GM12878 (cell line): ENCODE data around the gene HSD17B14. TPM values are rescaled to one million over a fixed set of nuclear protein-coding genes. Genes with fewer than 3 reads are reported as not detected.

Source experiments
- ATAC-seq: fragments of 200-7000 bp; cut with Tn5 transposase; 3 replicates; pipeline ENCODE4 v1.9.1; 2020; ENCODE audit warnings: mild to moderate bottlenecking, moderate library complexity
- BruUV-seq: library from RNA; stranded (reverse); fragments of 400-500 nt; replicated peaks from 2 replicates; lab custom pipeline; 2021; lab: Mats Ljungman, UMichigan
- CTCF ChIA-PET: fragments of 300-600 bp; sonication (Branson Sonifier 250); formaldehyde crosslinking; extraction: SDS; loops from one replicate; lab custom pipeline; 2021; ENCODE audit warnings: inconsistent platforms; lab: Yijun Ruan, JAX
- POLR2A ChIA-PET: fragments of 350-600 bp; formaldehyde crosslinking; extraction: SDS; loops from one replicate; lab custom pipeline; 2021; ENCODE audit warnings: inconsistent platforms; lab: Charles Lee
- RAD21 ChIA-PET: fragments of 300-600 bp; sonication (Branson Sonifier 250); formaldehyde crosslinking; loops from one replicate; lab custom pipeline; 2023; ENCODE audit warnings: antibody characterized with exemption; ENCODE audit not compliant: unreplicated experiment; lab: Charles Lee
- SMC1A ChIA-PET: fragments of 300-600 bp; sonication (Branson Sonifier 250); formaldehyde crosslinking; loops from one replicate; lab custom pipeline; 2023; ENCODE audit not compliant: unreplicated experiment, uncharacterized antibody; lab: Charles Lee
- DNase-seq: peaks from one replicate; pipeline ENCODE4 v3.0.0-alpha.2; 2011; ENCODE audit warnings: low read depth, low spot score
- FAIRE-seq: peaks from 3 replicates; lab custom pipeline; 2011; peaks lifted over from hg19 to GRCh38; lab: Jason Lieb, UNC
- H2AFZ ChIP-seq: 2 replicates; pipeline ENCODE4 v1.6.0; 2011; ENCODE audit warnings: low read depth, low read length, control low read depth; ENCODE audit not compliant: control insufficient read depth
- H3K27ac ChIP-seq: 2 replicates; pipeline ENCODE4 v1.5.1; 2011; ENCODE audit warnings: control low read depth; ENCODE audit not compliant: control insufficient read depth, insufficient read depth
- H3K27me3 ChIP-seq, 2 experiments: replicated peaks in 1 of 2; 2 replicates each; pipeline versions ENCODE4 v1.6.0 to v1.6.1; 2011; ENCODE audit warnings: low read length in 1 of 2; ENCODE audit not compliant: control insufficient read depth in 2 of 2, insufficient read depth in 2 of 2
- H3K36me3 ChIP-seq, 2 experiments: 2 replicates each; pipeline ENCODE4 v1.5.1; 2011; ENCODE audit warnings: low read length in 1 of 2; ENCODE audit not compliant: control insufficient read depth in 2 of 2, insufficient read depth in 2 of 2
- H3K4me1 ChIP-seq: 2 replicates; pipeline ENCODE4 v1.6.1; 2011; ENCODE audit warnings: mild to moderate bottlenecking, low read length, moderate library complexity, mixed read lengths; ENCODE audit not compliant: control insufficient read depth, insufficient read depth
- H3K4me2 ChIP-seq: 2 replicates; pipeline ENCODE4 v1.6.0; 2011; ENCODE audit warnings: control low read depth; ENCODE audit not compliant: control insufficient read depth, insufficient read depth
- H3K4me3 ChIP-seq: fragments of 200-600 bp; sonication (generic); 2 replicates; pipeline ENCODE4 v1.5.1; 2016
- H3K79me2 ChIP-seq: 2 replicates; pipeline ENCODE4 v1.6.0; 2011; ENCODE audit warnings: low read length; ENCODE audit not compliant: control insufficient read depth, insufficient read depth
- H3K9ac ChIP-seq: 2 replicates; pipeline ENCODE4 v1.8.0; 2011; ENCODE audit warnings: low read length, control low read depth, mixed read lengths; ENCODE audit not compliant: control insufficient read depth, insufficient read depth
- H3K9me3 ChIP-seq: replicated peaks from 3 replicates; pipeline ENCODE4 v1.5.1; 2011; ENCODE audit warnings: mild to moderate bottlenecking, low read length; ENCODE audit not compliant: control insufficient read depth, insufficient read depth
- H4K20me1 ChIP-seq: 2 replicates; pipeline ENCODE4 v1.6.0; 2011; ENCODE audit not compliant: control insufficient read depth, insufficient read depth
- CTCF ChIP-seq, 3 experiments: IDR thresholded peaks in 2 of 3; conservative IDR thresholded peaks in 1 of 3; 2 replicates each; pipeline ENCODE4 v1.5.1; 2011; ENCODE audit warnings: low read depth in 3 of 3, low read length in 3 of 3, mild to moderate bottlenecking in 3 of 3, control low read depth in 2 of 3, moderate library complexity in 2 of 3, inconsistent platforms in 1 of 3, mixed read lengths in 1 of 3; ENCODE audit not compliant: control insufficient read depth in 2 of 3, insufficient read depth in 1 of 3; ENCODE audit errors: extremely low read depth in 1 of 3
- NFYA ChIP-seq: IDR thresholded peaks from 2 replicates; pipeline ENCODE4 v1.6.1; 2011; ENCODE audit warnings: low read depth, mild to moderate bottlenecking, low read length, improper control_type of control experiment, borderline replicate concordance
- USF1 ChIP-seq: IDR thresholded peaks from 2 replicates; pipeline ENCODE4 v1.6.1; 2011; ENCODE audit warnings: borderline replicate concordance, low read depth, mild to moderate bottlenecking, moderate library complexity, mixed read lengths, low read length; ENCODE audit not compliant: insufficient read depth; ENCODE audit errors: extremely low read length
- WGBS: methylation state at CpG from one replicate; pipeline ENCODE4 v1.1.6; 2016; ENCODE audit warnings: low lambda C conversion rate; ENCODE audit not compliant: insufficient replicate concordance, insufficient coverage; ENCODE audit errors: missing lambda C conversion rate; 5-methylcytosine and 5-hydroxymethylcytosine counted together
- in situ Hi-C: fragments of 300-500 bp; cut with MboI; formaldehyde crosslinking; loops from 9 replicates; pipeline ENCODE4 v1.14.3; 2018; ENCODE audit warnings: mixed read lengths
- intact Hi-C: fragments of 100-400 bp; cut with micrococcal nuclease; formaldehyde crosslinking; loops from one replicate; pipeline ENCODE4 v1.14.2; 2022; ENCODE audit not compliant: unreplicated experiment
- polyA plus RNA-seq, 11 experiments: library from polyadenylated mRNA; depleted of rRNA in 4 of 11; unstranded in 6 of 11; stranded (reverse) in 5 of 11; fragments of >200 nt; fragmentation: Nextera tagmentation in 4 of 11; fragmentation: Illumina TruSeq in 1 of 11; extraction: Ambion mirVana in 4 of 11; extraction: Trizol in 1 of 11; gene quantifications; 1 replicate in 1 of 11; 2 replicates in 10 of 11; pipeline versions ENCODE4 v1.2.1 to v1.2.3, GENCODE V29; 2011 to 2016; ENCODE audit warnings: inconsistent platforms in 2 of 11, missing spikeins in 2 of 11, low read depth in 1 of 11
- total RNA-seq, 4 experiments: library from RNA; depleted of rRNA in 3 of 4; stranded (reverse); fragments of >200 nt in 3 of 4; fragmentation: Illumina TruSeq in 1 of 4; extraction: Trizol in 1 of 4; gene quantifications; 2 replicates each; pipeline versions ENCODE4 v1.2.1 to v1.2.3, GENCODE V29; 2013 to 2021
- TF ChIP-seq, protein P1 (sequence below): fragments of 450-650 bp; IDR thresholded peaks from 2 replicates; pipeline ENCODE4 v1.6.1; 2017; ENCODE audit warnings: borderline replicate concordance

Gene HSD17B14
- total and polyA plus RNA-seq, 10 of the 15 experiments (the other 5 are each of a cell fraction or from before 2014, with no cell fraction given) = 0.21 to 4.1 (median 0.61) TPM

- ChIA-PET SMC1A (interaction anchor here (1.3 to 2.0 kb wide), 2 partner anchors 12 to 18 kb away, joined by 3 to 8 read pairs; no protein-coding TSS in a partner anchor), RAD21 (interaction anchor here (4.5 kb wide), 1 partner anchor 18 kb away, joined by 27 read pairs; no protein-coding TSS in a partner anchor), CTCF (interaction anchor here (0.7 to 2.7 kb wide), 4 partner anchors 13 to 27 kb away, joined by 3 to 11 read pairs (median 5); no protein-coding TSS in a partner anchor)
- in situ Hi-C loops = no loop called here
- no peak for FAIRE-seq
- Histone ChIP-seq H3K9ac (no peak overlapping the region), H3K27me3 (no peaks in the 10 kb centered on the region)
- BruUV-seq = no TSS peak
- intact Hi-C loops = no loop called here
- 97% methylated on average over 20 of the region's 21 CpGs for WGBS
- DNase-seq = no peak
- TF ChIP-seq USF1 (no peak), NFYA (no peak), CTCF (IDR thresholded peaks at IDR 0.05 in 2 of 3, conservative IDR thresholded peaks at IDR 0.05 in 1 of 3; ENCODE audit: control insufficient read depth in 2 of 3, extremely low read depth in 1 of 3, insufficient read depth in 1 of 3, low read depth in 3 of 3, low read length in 3 of 3) (peak in 1 of 3 experiments; percentile 1; a peak in 1 of 6 replicates)
- TF ChIP-seq, protein P1, sequence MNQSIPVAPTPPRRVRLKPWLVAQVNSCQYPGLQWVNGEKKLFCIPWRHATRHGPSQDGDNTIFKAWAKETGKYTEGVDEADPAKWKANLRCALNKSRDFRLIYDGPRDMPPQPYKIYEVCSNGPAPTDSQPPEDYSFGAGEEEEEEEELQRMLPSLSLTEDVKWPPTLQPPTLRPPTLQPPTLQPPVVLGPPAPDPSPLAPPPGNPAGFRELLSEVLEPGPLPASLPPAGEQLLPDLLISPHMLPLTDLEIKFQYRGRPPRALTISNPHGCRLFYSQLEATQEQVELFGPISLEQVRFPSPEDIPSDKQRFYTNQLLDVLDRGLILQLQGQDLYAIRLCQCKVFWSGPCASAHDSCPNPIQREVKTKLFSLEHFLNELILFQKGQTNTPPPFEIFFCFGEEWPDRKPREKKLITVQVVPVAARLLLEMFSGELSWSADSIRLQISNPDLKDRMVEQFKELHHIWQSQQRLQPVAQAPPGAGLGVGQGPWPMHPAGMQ = no peak
- TF ChIP-seq, all 136 proteins: peak for 1
- Histone ChIP-seq H3K4me3 (no peak overlapping the region), H3K9me3 (no peaks in the 10 kb centered on the region), H3K4me2 (no peak overlapping the region), H3K27ac (no peak overlapping the region), H3K4me1 (peaks cover 12% of the 10 kb centered on the region; the same call in 1 of the 2 replicates), H3K36me3 (no peaks in the 10 kb centered on the region), H2AFZ (no peak overlapping the region), H4K20me1 (no peaks in the 10 kb centered on the region), H3K79me2 (peaks cover 13% of the 10 kb centered on the region)
- POLR2A ChIA-PET = interaction anchor here (0.6 kb wide), 1 partner anchor 667 kb away, joined by 3 read pairs; no protein-coding TSS in a partner anchor
- ATAC-seq = no peak
These were observed 23.0 kb downstream of the HSD17B14 start for GRCh38 chr19:48813123-48813913.
